Vagina (tissue), 2 donors: ENCODE measurements around the gene COQ8A. TPM values are rescaled to one million over a fixed set of nuclear protein-coding genes. Genes with fewer than 3 reads are reported as not detected.

ENCODE experiments used
- DNase-seq, 2 donors: peaks; one replicate each; pipeline ENCODE4 v3.0.0-alpha.2; 2017; ENCODE audit errors: extremely low spot score in 2 of 2
- H3K27ac ChIP-seq: fragments of 200-600 bp; sonication (generic); one replicate; pipeline ENCODE4 v1.5.1; 2019
- H3K27me3 ChIP-seq: fragments of 200-600 bp; sonication (generic); one replicate; pipeline ENCODE4 v1.5.1; 2019
- H3K36me3 ChIP-seq, 2 donors: fragments of 200-600 bp; sonication (generic); one replicate each; pipeline ENCODE4 v1.5.1; 2017 to 2019
- H3K4me1 ChIP-seq: fragments of 200-600 bp; sonication (generic); one replicate; pipeline ENCODE4 v1.5.1; 2019
- H3K4me3 ChIP-seq, 2 donors: fragments of 200-600 bp; sonication (generic); 1 replicate in 1 of 2; 2 replicates in 1 of 2; pipeline ENCODE4 v1.5.1; 2016 to 2019
- H3K9me3 ChIP-seq: fragments of 200-600 bp; sonication (generic); one replicate; pipeline ENCODE4 v1.5.1; 2019
- CTCF ChIP-seq, 3 experiments: fragments of 450-650 bp in 2 of 3; fragments of 200-600 bp in 1 of 3; sonication (generic) in 1 of 3; IDR thresholded peaks; one replicate each; pipeline ENCODE4 v1.5.1; 2017 to 2019; ENCODE audit warnings: antibody characterized with exemption in 3 of 3, mild to moderate bottlenecking in 2 of 3, moderate library complexity in 2 of 3
- POLR2A ChIP-seq, 2 donors: fragments of 450-650 bp; IDR thresholded peaks; one replicate each; pipeline ENCODE4 v1.6.1; 2017; ENCODE audit warnings: antibody characterized with exemption in 2 of 2, mild to moderate bottlenecking in 2 of 2, moderate library complexity in 2 of 2
- POLR2AphosphoS5 ChIP-seq, 2 donors: sonication (generic); formaldehyde crosslinking; IDR thresholded peaks; one replicate each; pipeline ENCODE4 v1.9.0; 2017; ENCODE audit warnings: antibody characterized with exemption in 2 of 2, mild to moderate bottlenecking in 2 of 2, low read depth in 1 of 2; ENCODE audit not compliant: insufficient read depth in 1 of 2
- intact Hi-C: fragments of 100-400 bp; cut with DNase I; formaldehyde crosslinking; loops from one replicate; pipeline ENCODE4 v1.15.1; 2023
- total RNA-seq: library from RNA; depleted of rRNA; stranded (reverse); fragments of >200 nt; gene quantifications from one replicate; pipeline ENCODE4 v1.2.3, GENCODE V29; 2016

Gene COQ8A
- total RNA-seq, 1 donor from 2014 or later, result 44.9 TPM

DNA sequence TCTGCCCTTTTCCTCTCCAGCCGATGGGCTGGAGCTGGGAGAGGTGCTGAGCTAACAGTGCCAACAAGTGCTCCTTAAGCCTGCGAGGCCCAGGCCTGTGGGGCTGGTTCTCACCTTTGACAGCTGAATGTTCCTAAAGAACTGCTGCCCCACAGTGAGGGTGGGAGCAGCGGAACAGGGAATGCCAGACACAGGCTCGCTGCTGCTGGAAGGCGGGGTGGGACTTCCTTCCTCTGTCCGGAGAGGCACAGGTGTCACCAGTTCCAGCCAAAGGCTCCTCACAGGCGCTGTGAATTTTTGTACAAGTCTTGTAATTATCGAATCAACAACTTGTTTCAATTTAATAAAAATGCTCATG is 47.1 kb downstream of the COQ8A start:
- intact Hi-C loops, result no loop called here
- Histone ChIP-seq H3K27me3 (no peaks in the 10 kb centered on the region), H3K36me3 (peaks cover 0 to 41% of the 10 kb centered on the region in 2 donors), H3K4me1 (peaks cover 9% of the 10 kb centered on the region), H3K4me3 (no peak overlapping the region), H3K27ac (no peak overlapping the region), H3K9me3 (no peaks in the 10 kb centered on the region)
- TF ChIP-seq POLR2AphosphoS5 (IDR thresholded peaks at IDR 0.05; ENCODE audit: insufficient read depth in 1 of 2, low read depth in 1 of 2), result no peak
- TF ChIP-seq CTCF (IDR thresholded peaks at IDR 0.05), result no peak
- no peak for TF ChIP-seq POLR2A (IDR thresholded peaks at IDR 0.05)
- DNase-seq, result no peak

DNA sequence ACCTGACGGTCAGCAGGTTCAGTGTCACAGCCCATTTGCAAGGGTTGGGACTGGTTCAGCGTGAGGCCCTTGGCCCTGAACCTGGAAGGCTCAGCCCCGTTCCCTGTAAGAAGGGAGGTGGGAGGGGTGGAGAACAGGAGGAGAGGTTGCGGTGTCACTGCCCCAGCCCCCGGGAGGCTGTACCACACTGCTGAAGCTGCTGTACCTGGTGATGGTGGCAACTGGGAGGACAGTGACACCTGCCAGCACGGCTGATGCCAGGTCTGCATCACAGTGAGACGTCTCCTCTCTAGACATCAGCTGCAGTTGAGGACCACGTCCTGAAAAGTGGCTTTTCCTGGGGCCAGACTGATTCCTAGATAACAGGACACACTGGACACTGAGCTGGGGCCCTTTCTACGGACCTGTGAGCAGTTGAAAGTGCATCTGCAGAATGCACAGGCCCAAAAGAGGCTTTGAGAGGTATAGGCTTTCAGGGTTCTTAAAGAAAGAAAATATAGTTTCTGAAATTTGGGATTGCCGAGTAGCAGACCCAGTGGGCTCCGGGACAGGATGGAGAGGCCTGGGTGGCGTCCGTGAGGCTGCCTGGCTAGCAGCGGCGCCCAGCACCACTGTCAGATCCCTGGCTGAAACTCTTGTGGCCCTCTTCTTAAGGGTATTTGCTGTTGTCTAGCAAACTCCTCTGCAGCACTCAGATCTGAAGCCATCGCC is 47.7 kb downstream of the COQ8A start:
- Histone ChIP-seq H3K4me1 (peaks cover 9% of the 10 kb centered on the region), H3K27ac (no peak overlapping the region), H3K36me3 (peaks cover 0 to 35% of the 10 kb centered on the region in 2 donors), H3K27me3 (no peaks in the 10 kb centered on the region), H3K4me3 (no peak overlapping the region), H3K9me3 (no peaks in the 10 kb centered on the region)
- no peak for DNase-seq
- intact Hi-C loops, result no loop called here
- no peak for TF ChIP-seq CTCF (IDR thresholded peaks at IDR 0.05)

- DNase-seq, result no peak
- TF ChIP-seq POLR2A (IDR thresholded peaks at IDR 0.05) (no peak), CTCF (IDR thresholded peaks at IDR 0.05) (no peak), POLR2AphosphoS5 (IDR thresholded peaks at IDR 0.05; ENCODE audit: insufficient read depth in 1 of 2, low read depth in 1 of 2) (peak in 1 of 2 donors; percentile 10)
- Histone ChIP-seq H3K36me3 (peaks cover 0 to 30% of the 10 kb centered on the region in 2 donors), H3K9me3 (no peaks in the 10 kb centered on the region), H3K4me3 (no peak overlapping the region), H3K4me1 (peaks cover 9% of the 10 kb centered on the region), H3K27me3 (no peaks in the 10 kb centered on the region), H3K27ac (no peak overlapping the region)
- intact Hi-C loops, result no loop called here
Observed at GRCh38 chr1:226988334-226988666, 48.2 kb downstream of the COQ8A start.

GRCh38 chr1:226989085-226989920 is 49.2 kb downstream of the COQ8A start:
- no peak for DNase-seq
- Histone ChIP-seq H3K27ac (peak overlapping the region; percentile 46), H3K4me3 (no peak overlapping the region), H3K9me3 (no peaks in the 10 kb centered on the region), H3K27me3 (no peaks in the 10 kb centered on the region), H3K36me3 (peaks cover 3 to 28% of the 10 kb centered on the region in 2 donors), H3K4me1 (peaks cover 9% of the 10 kb centered on the region)
- intact Hi-C loops, result no loop called here
- no peak for TF ChIP-seq POLR2AphosphoS5 (IDR thresholded peaks at IDR 0.05; ENCODE audit: insufficient read depth in 1 of 2, low read depth in 1 of 2)

GRCh38 chr1:226990133-226990716 is 50.1 kb downstream of the COQ8A start:
- intact Hi-C loops, result no loop called here

More at GRCh38 chr1:226990133-226990716, 50.1 kb downstream of the COQ8A start:
- Histone ChIP-seq H3K4me1 (peaks cover 9% of the 10 kb centered on the region), H3K36me3 (peaks cover 3 to 21% of the 10 kb centered on the region in 2 donors), H3K4me3 (no peak overlapping the region), H3K27ac (peak overlapping the region; percentile 7), H3K9me3 (no peaks in the 10 kb centered on the region), H3K27me3 (no peaks in the 10 kb centered on the region)
- DNase-seq, result no peak
- TF ChIP-seq CTCF (IDR thresholded peaks at IDR 0.05) (no peak), POLR2AphosphoS5 (IDR thresholded peaks at IDR 0.05; ENCODE audit: insufficient read depth in 1 of 2, low read depth in 1 of 2) (no peak), POLR2A (IDR thresholded peaks at IDR 0.05) (no peak)
